GM23248 (cell line): Measurements from ENCODE around the gene CCT6B. TPM values are rescaled to one million over a fixed set of nuclear protein-coding genes. Genes with fewer than 3 reads are reported as not detected.

ENCODE experiments used
- DNase-seq: peaks from one replicate; pipeline ENCODE4 v3.0.0-alpha.2; 2015
- H2AFZ ChIP-seq: fragments of 200-600 bp; sonication (generic); 2 replicates; pipeline ENCODE4 v1.6.1; 2016; ENCODE audit warnings: antibody characterized with exemption
- H3F3A ChIP-seq: fragments of 200-600 bp; sonication (generic); 2 replicates; pipeline ENCODE4 v1.6.1; 2016; ENCODE audit warnings: mild to moderate bottlenecking, antibody characterized with exemption, mixed run types; ENCODE audit not compliant: insufficient read depth
- H3K27ac ChIP-seq: fragments of 200-600 bp; sonication (generic); 2 replicates; pipeline ENCODE4 v1.5.1; 2016; ENCODE audit warnings: mild to moderate bottlenecking
- H3K27me3 ChIP-seq: fragments of 200-600 bp; sonication (generic); replicated peaks from 2 replicates; pipeline ENCODE4 v1.6.1; 2016; ENCODE audit warnings: mild to moderate bottlenecking; ENCODE audit not compliant: insufficient read depth
- H3K36me3 ChIP-seq: fragments of 200-600 bp; sonication (generic); 2 replicates; pipeline ENCODE4 v1.6.1; 2016; ENCODE audit warnings: low read depth, mild to moderate bottlenecking
- H3K4me1 ChIP-seq: fragments of 200-600 bp; sonication (generic); 2 replicates; pipeline ENCODE4 v1.6.1; 2016; ENCODE audit warnings: mild to moderate bottlenecking; ENCODE audit not compliant: insufficient read depth
- H3K4me2 ChIP-seq: fragments of 200-600 bp; sonication (generic); one replicate; pipeline ENCODE4 v1.6.1; 2016; ENCODE audit warnings: mild to moderate bottlenecking; ENCODE audit not compliant: unreplicated experiment
- H3K4me3 ChIP-seq: fragments of 200-600 bp; sonication (generic); 2 replicates; pipeline ENCODE4 v1.5.1; 2016; ENCODE audit warnings: mild to moderate bottlenecking
- H3K79me2 ChIP-seq: fragments of 200-600 bp; sonication (generic); 2 replicates; pipeline ENCODE4 v1.6.1; 2016; ENCODE audit warnings: mild to moderate bottlenecking; ENCODE audit not compliant: insufficient read depth
- H3K9ac ChIP-seq: fragments of 200-600 bp; sonication (generic); 2 replicates; pipeline ENCODE4 v1.6.1; 2016; ENCODE audit warnings: mild to moderate bottlenecking
- H3K9me2 ChIP-seq: fragments of 200-600 bp; sonication (generic); 2 replicates; pipeline ENCODE4 v1.6.1; 2016; ENCODE audit warnings: mixed run types, mild to moderate bottlenecking, moderate library complexity; ENCODE audit not compliant: insufficient read depth
- H3K9me3 ChIP-seq: fragments of 200-600 bp; sonication (generic); one replicate; pipeline ENCODE4 v1.6.1; 2017; ENCODE audit warnings: low read depth
- H4K20me1 ChIP-seq: fragments of 200-600 bp; sonication (generic); 2 replicates; pipeline ENCODE4 v1.6.0; 2016; ENCODE audit not compliant: insufficient read depth
- EZH2 ChIP-seq: fragments of 200-600 bp; sonication (generic); IDR thresholded peaks from 2 replicates; pipeline ENCODE4 v1.6.1; 2018; ENCODE audit warnings: antibody characterized with exemption, mild to moderate bottlenecking; ENCODE audit not compliant: insufficient read depth, poor library complexity, severe bottlenecking
- EZH2phosphoT487 ChIP-seq: fragments of 200-600 bp; sonication (generic); IDR thresholded peaks from 2 replicates; pipeline ENCODE4 v1.6.1; 2018; ENCODE audit warnings: antibody characterized with exemption, moderate library complexity, mild to moderate bottlenecking, low read depth; ENCODE audit not compliant: insufficient read depth
- WGBS, 2 experiments: methylation state at CpG; one replicate each; pipeline ENCODE4 v1.1.6; 2015 to 2017; ENCODE audit warnings: low lambda C conversion rate in 2 of 2, low coverage in 1 of 2; ENCODE audit errors: missing lambda C conversion rate in 2 of 2; 5-methylcytosine and 5-hydroxymethylcytosine counted together
- in situ Hi-C: fragments of 300-500 bp; cut with MboI; formaldehyde crosslinking; loops from 2 replicates; pipeline ENCODE4 v1.15.0; 2020
- polyA plus RNA-seq: library from polyadenylated mRNA; unstranded; fragments of >200 nt; fragmentation: Nextera tagmentation; extraction: Ambion mirVana; gene quantifications from 2 replicates; pipeline ENCODE4 v1.2.1, GENCODE V29; 2016
- total RNA-seq: library from RNA; depleted of rRNA; stranded (reverse); fragments of >200 nt; shearing (Covaris generic); gene quantifications from 2 replicates; pipeline ENCODE4 v1.2.3, GENCODE V29; 2014; rRNA removed

Gene CCT6B
- total RNA-seq, result 2.2 and 2.9 TPM in 2 replicates
- 3.8 and 4.6 TPM in 2 replicates for polyA plus RNA-seq

GRCh38 chr17:34961093-34961911, at the start of gene CCT6B, which contains the start of gene ZNF830:
TSS of gene CCT6B (minus strand) at chr17:34961460. CDS start at chr17:34961393, 67 bp downstream.
TSS of gene ZNF830 (plus strand) at chr17:34961540. CDS start at chr17:34961567, 27 bp downstream.
- Histone ChIP-seq H3K4me2 (peak within 1 kb of the TSS; percentile 91), H3K9ac (peak within 1 kb of the TSS; percentile 96), H3K27me3 (no peaks in the 10 kb centered on the region), H2AFZ (peak within 1 kb of the TSS; percentile 95), H3K27ac (peak within 1 kb of the TSS; percentile 89), H3K9me3 (no peaks in the 10 kb centered on the region), H3K9me2 (no peaks in the 10 kb centered on the region), H4K20me1 (no peaks in the 10 kb centered on the region), H3F3A (no peaks in the 10 kb centered on the region), H3K36me3 (0 out of 2 replicates have a peak, but pooled peaks cover 13% of the 10 kb centered on the region), H3K4me1 (peaks cover 18% of the 10 kb centered on the region), H3K4me3 (peak within 1 kb of the TSS; percentile 88), H3K79me2 (peaks cover 35% of the 10 kb centered on the region)
- TF ChIP-seq EZH2 (no peak), EZH2phosphoT487 (no peak)
- WGBS, 2 experiments, result 1 to 2% methylated on average over 63 to 65 of the region's 65 CpGs
- DNase-seq, result peak; percentile 99
- in situ Hi-C loops, result no loop called here

DNA sequence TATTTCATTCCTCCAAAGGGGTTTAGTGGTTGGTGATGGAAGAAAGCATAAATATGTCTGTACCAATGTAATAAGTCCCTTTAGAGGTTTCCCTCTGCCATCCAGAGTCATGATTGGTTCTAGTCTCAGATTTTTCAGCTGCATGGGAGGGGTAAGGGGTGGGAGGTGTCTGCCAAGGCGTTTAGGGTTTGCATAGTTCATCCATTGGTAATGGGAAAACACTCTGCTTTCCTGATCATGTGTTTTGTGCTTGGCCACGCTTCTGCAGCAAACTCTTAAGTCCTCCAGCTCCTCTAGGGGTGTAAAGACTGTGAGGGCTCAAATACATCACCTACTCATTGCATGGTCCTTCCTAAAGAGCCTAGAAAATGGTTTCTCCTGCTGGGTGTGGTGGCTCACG, 48.8 kb upstream of the CCT6B start:
- Histone ChIP-seq H3F3A (no peaks in the 10 kb centered on the region), H3K79me2 (no peaks in the 10 kb centered on the region), H3K9ac (no peak overlapping the region), H3K27me3 (no peaks in the 10 kb centered on the region), H3K4me3 (no peak overlapping the region), H3K27ac (no peak overlapping the region), H3K9me2 (no peaks in the 10 kb centered on the region), H2AFZ (no peak overlapping the region), H4K20me1 (no peaks in the 10 kb centered on the region), H3K4me1 (no peaks in the 10 kb centered on the region), H3K4me2 (no peak overlapping the region), H3K36me3 (no peaks in the 10 kb centered on the region; the same call in 1 of the 2 replicates), H3K9me3 (no peaks in the 10 kb centered on the region)
- TF ChIP-seq EZH2phosphoT487 (no peak), EZH2 (no peak)
- in situ Hi-C loops, result loop anchor here (5.0 kb wide), 1 partner anchor 102 kb away; no protein-coding TSS in a partner anchor
- peak; percentile 16 for DNase-seq
- 64 to 66% methylated on average over 3 of the region's 3 CpGs for WGBS, 2 experiments

- WGBS, 2 experiments, result 100% methylated on average over 1 of the region's 1 CpG
- no peak for TF ChIP-seq EZH2
- TF ChIP-seq EZH2phosphoT487, result no peak
- H3K27ac ChIP-seq, result no peak overlapping the region
- in situ Hi-C loops, result no loop called here
- no peak overlapping the region for H3K9ac ChIP-seq
- no peaks in the 10 kb centered on the region for H3K4me1 ChIP-seq
- H3K27me3 ChIP-seq, result no peaks in the 10 kb centered on the region
- no peaks in the 10 kb centered on the region for H3K36me3 ChIP-seq
- no peak for DNase-seq
- H3K4me3 ChIP-seq, result no peak overlapping the region
- H3K79me2 ChIP-seq, result no peaks in the 10 kb centered on the region
- no peaks in the 10 kb centered on the region for H3K9me2 ChIP-seq
- no peaks in the 10 kb centered on the region for H3F3A ChIP-seq
- H3K9me3 ChIP-seq, result no peaks in the 10 kb centered on the region
- H3K4me2 ChIP-seq, result no peak overlapping the region
- H2AFZ ChIP-seq, result no peak overlapping the region
- no peaks in the 10 kb centered on the region for H4K20me1 ChIP-seq
Measured at GRCh38 chr17:35006961-35007360, 45.7 kb upstream of the CCT6B start.

- no peak overlapping the region for H3K9ac ChIP-seq
- H3K36me3 ChIP-seq, result no peaks in the 10 kb centered on the region
- no peaks in the 10 kb centered on the region for H3K9me2 ChIP-seq
- H3K27me3 ChIP-seq, result no peaks in the 10 kb centered on the region
- 90 to 96% methylated on average over 4 of the region's 4 CpGs for WGBS, 2 experiments
- no peak for DNase-seq
- no peaks in the 10 kb centered on the region for H3F3A ChIP-seq
- no peak overlapping the region for H2AFZ ChIP-seq
- H3K4me3 ChIP-seq, result no peak overlapping the region
- no peak overlapping the region for H3K27ac ChIP-seq
- H3K9me3 ChIP-seq, result no peaks in the 10 kb centered on the region
- H4K20me1 ChIP-seq, result no peaks in the 10 kb centered on the region
- no peaks in the 10 kb centered on the region for H3K79me2 ChIP-seq
- in situ Hi-C loops, result no loop called here
- H3K4me2 ChIP-seq, result no peak overlapping the region
- no peaks in the 10 kb centered on the region for H3K4me1 ChIP-seq
- TF ChIP-seq EZH2 (no peak), EZH2phosphoT487 (no peak)
Measured at GRCh38 chr17:35006345-35006744, 45.1 kb upstream of the CCT6B start.
